PC-3 (cell line): ENCODE results near the gene DMRT3. TPM values are rescaled to one million over a fixed set of nuclear protein-coding genes. Genes with fewer than 3 reads are reported as not detected.

Experiments used
- ATAC-seq: fragments of 200-7000 bp; cut with Tn5 transposase; 2 replicates; pipeline ENCODE4 v1.9.1; 2020; ENCODE audit warnings: mild to moderate bottlenecking, moderate library complexity
- BruUV-seq: library from RNA; stranded (reverse); fragments of 400-500 nt; replicated peaks from 2 replicates; lab custom pipeline; 2021; lab: Mats Ljungman, UMichigan
- CTCF ChIA-PET: fragments of 300-600 bp; sonication (Branson Sonifier 250); formaldehyde crosslinking; loops from one replicate; lab custom pipeline; 2022; ENCODE audit warnings: antibody characterized with exemption; lab: Charles Lee
- POLR2A ChIA-PET: fragments of 300-600 bp; sonication (Branson Sonifier 250); formaldehyde crosslinking; loops from one replicate; lab custom pipeline; 2022; ENCODE audit warnings: antibody characterized with exemption; ENCODE audit not compliant: unreplicated experiment; lab: Charles Lee
- DNase-seq: peaks from one replicate; pipeline ENCODE4 v3.0.0-alpha.2; 2015
- H2AFZ ChIP-seq: fragments of 300-600 bp; sonication (generic); 2 replicates; pipeline ENCODE4 v1.6.0; 2016; ENCODE audit warnings: antibody characterized with exemption, low read length
- H3F3A ChIP-seq: fragments of 300-600 bp; sonication (generic); one replicate; pipeline ENCODE4 v1.6.0; 2017; ENCODE audit warnings: antibody characterized with exemption, low read length, control low read depth, mild to moderate bottlenecking; ENCODE audit not compliant: unreplicated experiment
- H3K27ac ChIP-seq: fragments of 300-600 bp; sonication (generic); 2 replicates; pipeline ENCODE4 v1.5.1; 2016; ENCODE audit warnings: mild to moderate bottlenecking, low read length
- H3K27me3 ChIP-seq: fragments of 300-600 bp; sonication (generic); 2 replicates; pipeline ENCODE4 v1.6.1; 2016; ENCODE audit warnings: low read length, mixed read lengths
- H3K36me3 ChIP-seq: fragments of 300-600 bp; sonication (generic); 2 replicates; pipeline ENCODE4 v1.6.1; 2016; ENCODE audit warnings: low read depth, mixed run types, low read length, mixed read lengths
- H3K4me1 ChIP-seq: fragments of 300-600 bp; sonication (generic); 2 replicates; pipeline ENCODE4 v1.5.1; 2016; ENCODE audit warnings: low read length; ENCODE audit not compliant: insufficient read depth
- H3K4me2 ChIP-seq: fragments of 300-600 bp; sonication (generic); 2 replicates; pipeline ENCODE4 v1.6.0; 2016; ENCODE audit warnings: low read length
- H3K4me3 ChIP-seq: fragments of 300-600 bp; sonication (generic); 2 replicates; pipeline ENCODE4 v1.5.1; 2016; ENCODE audit warnings: mild to moderate bottlenecking, low read length, mixed read lengths
- H3K79me2 ChIP-seq: fragments of 300-600 bp; sonication (generic); 2 replicates; pipeline ENCODE4 v1.6.1; 2017; ENCODE audit warnings: low read length, mixed read lengths
- H3K9ac ChIP-seq: fragments of 300-600 bp; sonication (generic); 2 replicates; pipeline ENCODE4 v1.6.0; 2016; ENCODE audit warnings: mild to moderate bottlenecking, low read length
- H3K9me2 ChIP-seq: fragments of 300-600 bp; sonication (generic); replicated peaks from 2 replicates; pipeline ENCODE4 v1.6.1; 2016; ENCODE audit warnings: mixed run types, low read length, mixed read lengths
- H3K9me3 ChIP-seq: fragments of 300-600 bp; sonication (generic); 2 replicates; pipeline ENCODE4 v1.6.1; 2016; ENCODE audit warnings: low read length, mixed read lengths
- H4K20me1 ChIP-seq: fragments of 300-600 bp; sonication (generic); 2 replicates; pipeline ENCODE4 v1.6.1; 2016; ENCODE audit warnings: low read length, mixed read lengths
- CTCF ChIP-seq: fragments of 300-600 bp; sonication (generic); conservative IDR thresholded peaks from 2 replicates; pipeline ENCODE4 v1.5.1; 2017; ENCODE audit warnings: antibody characterized with exemption, low read depth, mild to moderate bottlenecking, low read length
- EZH2 ChIP-seq: fragments of 300-600 bp; sonication (generic); IDR thresholded peaks from one replicate; pipeline ENCODE4 v1.6.1; 2017; ENCODE audit warnings: antibody characterized with exemption, mild to moderate bottlenecking, low read length; ENCODE audit not compliant: unreplicated experiment
- EZH2phosphoT487 ChIP-seq: fragments of 300-600 bp; sonication (generic); IDR thresholded peaks from 2 replicates; pipeline ENCODE4 v1.6.1; 2018; ENCODE audit warnings: mild to moderate bottlenecking, antibody characterized with exemption, low read length, borderline replicate concordance
- intact Hi-C: fragments of 100-400 bp; cut with micrococcal nuclease; formaldehyde crosslinking; loops from 2 replicates; pipeline ENCODE4 v1.9.0; 2023
- total RNA-seq: library from RNA; depleted of rRNA; stranded (reverse); fragments of >200 nt; gene quantifications from 2 replicates; pipeline ENCODE4 v1.2.3, GENCODE V29; 2014

DMRT3 gene
- total RNA-seq, 1 experiment from 2014 or later, result not detected

DNA sequence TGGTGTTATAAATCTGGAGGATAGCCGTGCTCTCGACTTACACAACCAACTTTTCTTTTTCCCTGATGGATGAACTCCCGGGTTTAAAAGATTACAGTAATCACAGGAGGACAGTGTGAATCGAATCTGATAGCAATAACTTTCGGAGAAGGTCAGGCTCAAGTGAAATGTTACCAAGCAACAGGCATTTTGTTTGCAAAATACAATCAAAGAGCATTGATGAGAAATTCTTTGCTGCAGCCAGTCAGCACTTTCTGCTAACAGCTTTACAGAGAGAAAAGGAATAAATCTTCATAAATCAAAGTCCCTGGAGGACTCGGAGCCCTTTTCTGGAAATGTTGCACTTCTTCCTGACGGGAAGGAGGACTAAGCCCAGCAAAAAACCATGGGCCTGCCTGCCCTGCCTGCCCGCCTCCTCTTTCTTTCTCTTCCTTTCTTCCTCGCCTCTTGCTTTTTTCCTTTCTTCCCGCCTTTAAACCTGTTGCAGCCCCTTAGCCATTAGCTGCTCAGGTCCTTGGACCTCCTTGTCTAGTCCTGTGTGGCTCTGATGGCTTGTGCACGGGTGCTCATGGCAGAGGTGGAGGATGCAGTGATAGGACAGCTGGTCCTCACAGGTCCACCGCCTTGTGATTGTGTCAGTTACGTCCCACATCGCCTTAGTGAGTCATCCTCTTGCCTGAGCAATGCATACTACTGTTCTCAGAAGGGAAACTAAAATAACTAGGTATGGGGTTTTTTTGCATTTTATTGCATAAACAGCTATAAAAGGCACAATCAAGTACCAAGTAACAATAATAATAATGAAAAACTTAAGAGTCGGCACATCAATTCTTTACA is 6.2 kb downstream of the DMRT3 start:
- no peaks in the 10 kb centered on the region for H3K4me1 ChIP-seq
- H3K4me2 ChIP-seq, result no peak overlapping the region
- DNase-seq (no peak), ATAC-seq (no peak)
- BruUV-seq, result no TSS peak
- no peaks in the 10 kb centered on the region for H3F3A ChIP-seq
- H3K9me3 ChIP-seq, result no peaks in the 10 kb centered on the region
- no peak overlapping the region for H3K27ac ChIP-seq
- POLR2A ChIA-PET, result no interaction called here
- CTCF ChIA-PET, result no interaction called here
- no peak overlapping the region for H2AFZ ChIP-seq
- no peak overlapping the region for H3K4me3 ChIP-seq
- H3K79me2 ChIP-seq, result no peaks in the 10 kb centered on the region
- no peaks in the 10 kb centered on the region for H3K9me2 ChIP-seq
- H4K20me1 ChIP-seq, result no peaks in the 10 kb centered on the region
- H3K36me3 ChIP-seq, result no peaks in the 10 kb centered on the region
- peaks cover 60% of the 10 kb centered on the region for H3K27me3 ChIP-seq
- TF ChIP-seq CTCF, result no peak
- no peak for TF ChIP-seq EZH2phosphoT487
- TF ChIP-seq EZH2, result no peak
- intact Hi-C loops, result no loop called here
- no peak overlapping the region for H3K9ac ChIP-seq

GRCh38 chr9:994005-994404 is 17.6 kb downstream of the DMRT3 start:
- Histone ChIP-seq H3K36me3 (no peaks in the 10 kb centered on the region), H3K27me3 (0 out of 2 replicates have a peak, but pooled peaks cover 5% of the 10 kb centered on the region), H2AFZ (no peak overlapping the region), H3K9me2 (no peaks in the 10 kb centered on the region), H3F3A (peaks cover under 1% of the 10 kb centered on the region), H3K9me3 (no peaks in the 10 kb centered on the region), H3K4me1 (peaks cover 18% of the 10 kb centered on the region), H3K79me2 (no peaks in the 10 kb centered on the region), H4K20me1 (no peaks in the 10 kb centered on the region), H3K4me2 (no peak overlapping the region), H3K4me3 (no peak overlapping the region), H3K27ac (no peak overlapping the region), H3K9ac (no peak overlapping the region)
- ChIA-PET CTCF (no interaction called here), POLR2A (no interaction called here)
- DNase-seq (no peak), ATAC-seq (no peak)
- no TSS peak for BruUV-seq
- TF ChIP-seq EZH2phosphoT487, result no peak
- TF ChIP-seq EZH2, result no peak
- no peak for TF ChIP-seq CTCF
- intact Hi-C loops, result no loop called here

DNA sequence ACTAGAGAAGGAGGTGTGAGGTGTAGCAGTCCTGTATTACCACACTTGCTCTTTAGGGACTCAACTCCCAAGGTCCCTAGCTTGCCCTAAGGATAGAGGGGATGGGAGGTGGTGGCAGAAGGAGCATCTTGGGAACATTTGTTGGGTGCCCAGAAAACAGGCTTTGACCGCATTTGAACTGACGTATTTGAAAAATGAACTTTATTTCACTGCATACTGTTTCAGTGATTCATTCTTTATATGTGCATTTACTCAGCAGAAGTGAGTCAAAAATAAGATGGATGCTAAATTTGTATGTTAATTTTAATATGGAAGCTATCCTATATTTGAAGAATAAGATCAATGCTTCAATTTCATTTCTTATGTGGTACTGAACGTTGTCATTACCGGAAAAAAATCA is 18.7 kb downstream of the DMRT3 start:
- Histone ChIP-seq H3K27ac (peak overlapping the region; percentile 82), H3K27me3 (no peaks in the 10 kb centered on the region), H3K9me3 (no peaks in the 10 kb centered on the region), H3K36me3 (no peaks in the 10 kb centered on the region), H3K4me2 (peak overlapping the region; percentile 72), H2AFZ (no peak overlapping the region), H3K4me3 (0 out of 2 replicates have a peak overlapping the region, but pooled peaks have one; percentile 12), H4K20me1 (no peaks in the 10 kb centered on the region), H3K9me2 (no peaks in the 10 kb centered on the region), H3K79me2 (no peaks in the 10 kb centered on the region), H3F3A (peaks cover 4% of the 10 kb centered on the region), H3K4me1 (peaks cover 18% of the 10 kb centered on the region), H3K9ac (peak overlapping the region; percentile 28; the same call in 1 of the 2 replicates)
- CTCF ChIA-PET, result no interaction called here
- no TSS peak for BruUV-seq
- intact Hi-C loops, result no loop called here
- no peak for TF ChIP-seq EZH2phosphoT487
- no peak for TF ChIP-seq EZH2
- DNase-seq, result peak; percentile 54
- peak; percentile 61 for ATAC-seq
- POLR2A ChIA-PET, result no interaction called here
